ENCODE results near the gene PSMB7. TPM values are rescaled to one million over a fixed set of nuclear protein-coding genes. Genes with fewer than 3 reads are reported as not detected.

Gene PSMB7
- total RNA-seq, 4 donors from 2014 or later: 74.7 to 181 (median 100) TPM

DNA sequence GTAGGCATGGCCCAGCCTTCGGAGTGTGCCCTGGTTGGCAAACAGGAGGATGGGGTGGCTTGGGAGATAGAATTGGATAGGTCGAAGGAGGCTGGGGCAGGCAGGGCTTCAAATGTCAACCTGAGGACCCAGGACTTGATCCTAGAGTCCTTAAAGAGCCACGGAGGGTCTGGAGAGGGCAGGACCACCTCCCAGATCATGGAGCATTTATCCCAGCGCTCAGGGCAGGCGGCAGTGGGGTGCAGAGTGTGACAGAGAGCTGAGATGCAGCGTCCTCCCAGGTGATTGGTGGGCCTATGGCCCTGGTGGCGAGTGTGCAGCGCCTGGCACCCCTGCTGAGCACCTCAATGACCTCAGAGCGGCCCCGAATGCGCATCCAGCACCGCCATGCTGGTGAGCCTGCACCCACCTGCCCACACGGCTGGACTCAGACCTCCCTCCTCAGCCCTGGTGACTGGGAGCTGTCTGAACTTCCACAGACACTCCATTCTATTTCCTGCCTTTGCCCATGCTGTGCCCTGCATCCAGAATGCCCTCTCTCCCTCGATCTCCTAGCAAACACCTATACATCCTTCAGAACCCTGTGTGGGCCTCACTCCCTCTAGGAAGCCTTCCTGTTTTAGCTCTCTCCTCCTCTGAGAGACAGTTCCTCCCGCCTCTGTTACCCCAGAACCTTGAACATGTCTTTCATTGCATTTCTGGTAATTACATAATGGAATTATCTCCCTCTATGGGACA lies 41.3 kb upstream of the PSMB7 start:
- Histone ChIP-seq H3K4me3 (no peak overlapping the region), H3K36me3 (no peaks in the 10 kb centered on the region), H3K4me1 (peaks cover 0 to 11% (median 0%) of the 10 kb centered on the region in 4 donors), H3K9me3 (peaks cover 0 to 7% (median 0%) of the 10 kb centered on the region in 4 donors), H3K27ac (no peak overlapping the region), H3K27me3 (peaks cover 0 to 31% of the 10 kb centered on the region in 2 donors)
- TF ChIP-seq EP300 (IDR thresholded peaks at IDR 0.05) (no peak), POLR2A (IDR thresholded peaks at IDR 0.05) (no peak), CTCF (IDR thresholded peaks at IDR 0.05) (no peak)
- 62 to 68% methylated on average over 15 of the region's 15 CpGs for WGBS, 2 donors
- no peak for DNase-seq (ENCODE audit: low spot score in 2 of 2)

GRCh38 chr9:124455820-124456219 lies 40.6 kb upstream of the PSMB7 start:
- Histone ChIP-seq H3K27ac (no peak overlapping the region), H3K9me3 (peaks cover 0 to 6% (median 0%) of the 10 kb centered on the region in 4 donors), H3K4me3 (no peak overlapping the region), H3K36me3 (no peaks in the 10 kb centered on the region), H3K4me1 (peaks cover 0 to 16% (median 0%) of the 10 kb centered on the region in 4 donors), H3K27me3 (peaks cover 0 to 38% of the 10 kb centered on the region in 2 donors)
- TF ChIP-seq CTCF (IDR thresholded peaks at IDR 0.05) (no peak), POLR2A (IDR thresholded peaks at IDR 0.05) (no peak), EP300 (IDR thresholded peaks at IDR 0.05) (no peak)
- 79% methylated on average over 7 of the region's 7 CpGs for WGBS, 2 donors
- no peak for DNase-seq (ENCODE audit: low spot score in 2 of 2)

DNA sequence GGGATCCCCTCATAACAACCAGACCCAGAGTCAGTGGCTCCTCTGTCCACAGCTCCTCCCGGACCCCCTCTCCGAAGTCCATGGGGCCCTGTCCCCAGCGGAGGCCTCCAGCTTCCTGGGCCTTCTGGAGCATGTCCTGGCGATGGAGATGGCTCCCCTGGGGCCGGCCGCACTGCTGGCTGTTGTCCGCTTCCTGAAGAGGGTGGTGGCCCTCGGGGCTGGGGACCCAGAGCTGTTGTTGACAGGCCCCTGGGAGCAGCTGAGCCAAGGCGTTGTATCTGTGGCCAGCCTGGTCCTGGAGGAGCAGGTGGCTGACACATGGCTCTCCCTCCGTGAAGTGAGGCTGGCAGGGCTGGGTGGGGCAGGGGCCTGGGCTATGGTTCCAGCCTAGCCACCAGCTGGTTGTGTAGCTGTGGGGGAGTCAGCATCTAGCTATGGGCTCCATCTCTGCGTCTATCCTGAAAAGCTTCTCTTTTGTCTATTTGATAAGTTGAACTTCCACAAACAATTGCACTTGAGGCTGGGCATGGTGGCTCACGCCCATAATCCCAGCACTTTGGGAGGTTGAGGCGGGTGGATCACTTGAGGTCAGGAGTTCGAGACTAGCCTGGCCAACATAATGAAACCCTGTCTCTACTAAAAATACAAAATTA lies 39.7 kb upstream of the PSMB7 start:
- WGBS, 2 donors: 77 to 81% methylated on average over 11 to 14 of the region's 14 CpGs
- no peaks in the 10 kb centered on the region for H3K9me3 ChIP-seq
- no peak overlapping the region for H3K27ac ChIP-seq
- no peaks in the 10 kb centered on the region for H3K36me3 ChIP-seq
- peaks cover 0 to 24% (median 0%) of the 10 kb centered on the region in 4 donors for H3K4me1 ChIP-seq
- H3K4me3 ChIP-seq: no peak overlapping the region
- peaks cover 0 to 47% of the 10 kb centered on the region in 2 donors for H3K27me3 ChIP-seq
- no peak for TF ChIP-seq EP300 (IDR thresholded peaks at IDR 0.05)
- no peak for TF ChIP-seq POLR2A (IDR thresholded peaks at IDR 0.05)
- TF ChIP-seq CTCF (IDR thresholded peaks at IDR 0.05): no peak
- no peak for DNase-seq (ENCODE audit: low spot score in 2 of 2)

DNA sequence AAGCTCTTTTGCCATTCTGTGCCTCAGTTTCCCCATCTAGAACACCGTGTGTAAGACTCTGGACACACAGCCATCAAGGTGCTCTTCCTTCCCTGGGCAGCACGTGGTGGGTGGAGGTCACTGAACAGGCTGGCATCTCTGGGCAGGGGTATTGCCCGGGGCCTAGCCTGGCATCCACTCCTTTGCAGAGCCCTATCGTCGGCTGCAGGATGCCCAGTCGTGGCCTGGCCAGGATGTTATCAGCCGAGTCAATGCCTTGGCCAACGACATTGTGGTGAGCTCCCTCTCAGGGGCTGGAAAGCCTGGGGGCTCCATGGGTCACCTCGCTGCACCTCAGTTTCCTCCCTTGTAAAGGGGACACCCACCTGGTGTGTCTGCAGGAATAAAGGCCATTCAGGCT lies 39.1 kb upstream of the PSMB7 start:
- no peak for DNase-seq (ENCODE audit: low spot score in 2 of 2)
- H3K27ac ChIP-seq: no peak overlapping the region
- no peaks in the 10 kb centered on the region for H3K9me3 ChIP-seq
- H3K4me3 ChIP-seq: no peak overlapping the region
- peaks cover 0 to 24% (median 0%) of the 10 kb centered on the region in 4 donors for H3K4me1 ChIP-seq
- H3K36me3 ChIP-seq: no peaks in the 10 kb centered on the region
- TF ChIP-seq POLR2A (IDR thresholded peaks at IDR 0.05) (no peak), EP300 (IDR thresholded peaks at IDR 0.05) (no peak), CTCF (IDR thresholded peaks at IDR 0.05) (no peak)
- H3K27me3 ChIP-seq: peaks cover 0 to 51% of the 10 kb centered on the region in 2 donors
- WGBS, 2 donors: 79 to 88% methylated on average over 7 to 9 of the region's 9 CpGs

DNA sequence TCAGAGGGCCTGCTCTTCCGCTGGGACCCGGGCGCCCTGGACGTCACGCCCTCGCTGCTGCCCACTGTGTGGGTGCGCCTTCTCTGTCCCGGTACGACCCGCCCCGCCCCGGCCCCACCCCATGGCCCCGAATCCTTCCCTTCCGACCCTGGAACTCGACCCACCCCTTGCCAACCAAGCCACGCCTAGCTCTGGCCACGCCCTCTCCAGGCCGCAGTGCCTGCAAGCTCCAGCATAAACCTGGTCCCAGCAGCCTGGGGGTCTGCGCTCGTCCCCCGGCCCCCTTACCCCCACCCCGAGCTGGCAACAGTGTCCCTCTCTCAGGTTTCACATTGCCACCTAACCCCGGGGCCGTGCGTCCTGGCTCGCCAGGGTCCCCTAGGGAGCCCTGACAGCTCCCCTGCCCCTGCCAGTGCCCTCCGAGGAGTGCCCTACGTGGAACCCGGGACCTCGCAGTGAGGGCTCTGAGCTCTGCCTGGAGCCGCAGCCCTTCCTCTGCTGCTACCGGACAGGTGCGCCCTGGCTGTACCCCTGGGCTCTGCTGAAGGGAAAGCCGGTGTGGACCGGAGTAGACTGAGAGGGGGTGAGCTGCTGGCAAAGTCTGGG lies 38.4 kb upstream of the PSMB7 start:
- peaks cover 0 to 24% (median 0%) of the 10 kb centered on the region in 4 donors for H3K4me1 ChIP-seq
- no peaks in the 10 kb centered on the region for H3K9me3 ChIP-seq
- H3K27me3 ChIP-seq: peaks cover 0 to 51% of the 10 kb centered on the region in 2 donors
- H3K4me3 ChIP-seq: peak overlapping the region in 1 of 4 donors; percentile 24
- H3K36me3 ChIP-seq: no peaks in the 10 kb centered on the region
- TF ChIP-seq POLR2A (IDR thresholded peaks at IDR 0.05): no peak
- no peak for TF ChIP-seq EP300 (IDR thresholded peaks at IDR 0.05)
- no peak for TF ChIP-seq CTCF (IDR thresholded peaks at IDR 0.05)
- 33 to 34% methylated on average over 17 to 24 of the region's 35 CpGs for WGBS, 2 donors
- no peak for DNase-seq (ENCODE audit: low spot score in 2 of 2)
- H3K27ac ChIP-seq: no peak overlapping the region
